LNCAP (cell line): ENCODE results near the gene CDC7.

Experiments used
- CTCF ChIP-seq: fragments of 450-650 bp; IDR thresholded peaks from 2 replicates; pipeline ENCODE4 v1.5.1; 2017; ENCODE audit warnings: mild to moderate bottlenecking

Gene CDC7

GRCh38 chr1:91533361-91534024 lies 32.8 kb downstream of the CDC7 start:
- TF ChIP-seq CTCF: no peak

- no peak for TF ChIP-seq CTCF
These were observed 34.8 kb downstream of the CDC7 start for GRCh38 chr1:91535441-91535840.

GRCh38 chr1:91537281-91537986 lies 36.8 kb downstream of the CDC7 start:
- TF ChIP-seq CTCF: no peak

- no peak for TF ChIP-seq CTCF
These were observed 37.3 kb downstream of the CDC7 start for GRCh38 chr1:91537987-91538304.

GRCh38 chr1:91540910-91541309 lies 40.3 kb downstream of the CDC7 start:
- TF ChIP-seq CTCF: no peak

- no peak for TF ChIP-seq CTCF
These were observed 41.4 kb downstream of the CDC7 start for GRCh38 chr1:91541918-91542533.

- TF ChIP-seq CTCF: no peak
These were observed 45.1 kb downstream of the CDC7 start for GRCh38 chr1:91545506-91546300.
